Heart left ventricle (tissue), 16 donors: ENCODE data around the gene BTN2A1. TPM values are rescaled to one million over a fixed set of nuclear protein-coding genes. Genes with fewer than 3 reads are reported as not detected.

Experiments
- ATAC-seq, 4 donors: fragments of 200-7000 bp; cut with Tn5 transposase; one replicate each; pipeline ENCODE4 v1.9.1; 2020 to 2022; ENCODE audit warnings: moderate library complexity in 4 of 4, mild to moderate bottlenecking in 3 of 4, moderate number of reproducible peaks in 1 of 4
- DNase-seq, 5 donors: peaks; one replicate each; pipeline ENCODE4 v3.0.0-alpha.2; 2020
- H3K27ac ChIP-seq, 12 donors: fragments of 200-600 bp; sonication (generic) in 4 of 12; one replicate each; pipeline versions ENCODE4 v1.5.0 to v1.8.0; 2016 to 2022; ENCODE audit warnings: mild to moderate bottlenecking in 2 of 12
- H3K27me3 ChIP-seq, 9 donors: fragments of 200-600 bp; sonication (generic) in 2 of 9; one replicate each; pipeline versions ENCODE4 v1.5.1 to v1.8.0; 2016 to 2022; ENCODE audit warnings: mild to moderate bottlenecking in 3 of 9
- H3K36me3 ChIP-seq, 9 donors: fragments of 200-600 bp; sonication (generic) in 2 of 9; one replicate each; pipeline versions ENCODE4 v1.5.0 to v1.8.0; 2018 to 2022; ENCODE audit warnings: mild to moderate bottlenecking in 2 of 9
- H3K4me1 ChIP-seq, 12 donors: fragments of 200-600 bp; sonication (generic) in 4 of 12; one replicate each; pipeline versions ENCODE4 v1.5.0 to v1.8.0; 2016 to 2022; ENCODE audit warnings: mild to moderate bottlenecking in 3 of 12
- H3K4me3 ChIP-seq, 12 donors: fragments of 200-600 bp; sonication (generic) in 4 of 12; one replicate each; pipeline versions ENCODE4 v1.5.0 to v1.8.0; 2017 to 2022; ENCODE audit warnings: mild to moderate bottlenecking in 9 of 12, moderate library complexity in 4 of 12
- H3K9me3 ChIP-seq, 12 donors: fragments of 200-600 bp; sonication (generic) in 4 of 12; one replicate each; pipeline versions ENCODE4 v1.5.0 to v1.8.0; 2016 to 2022; ENCODE audit warnings: mild to moderate bottlenecking in 1 of 12
- CTCF ChIP-seq, 12 donors: fragments of 200-600 bp; sonication (generic) in 4 of 12; IDR thresholded peaks; one replicate each; pipeline versions ENCODE4 v1.5.0 to v1.8.0; 2018 to 2022; ENCODE audit warnings: antibody characterized with exemption in 12 of 12, mild to moderate bottlenecking in 5 of 12
- POLR2A ChIP-seq, 2 donors: fragments of 450-650 bp; IDR thresholded peaks; one replicate each; pipeline ENCODE4 v1.6.1; 2017; ENCODE audit warnings: antibody characterized with exemption in 2 of 2, mild to moderate bottlenecking in 2 of 2, moderate library complexity in 2 of 2
- WGBS, 4 donors: extraction: QIAGEN DNeasy Blood & Tissue Kit in 2 of 4; methylation state at CpG; one replicate each; pipeline versions ENCODE4 v1.1.5 to v1.1.7; 2013 to 2018; 5-methylcytosine and 5-hydroxymethylcytosine counted together
- intact Hi-C, 10 donors: fragments of 100-400 bp; cut with DNase I; formaldehyde crosslinking; loops; one replicate each; pipeline versions ENCODE4 v1.11.1 to v1.14.2; 2022
- polyA plus RNA-seq, 2 donors: library from polyadenylated mRNA; stranded (reverse); fragments of 200-250 nt; gene quantifications; one replicate each; pipeline ENCODE4 v1.2.3, GENCODE V29; 2013
- total RNA-seq, 9 donors: library from RNA; depleted of rRNA in 2 of 9; stranded (reverse); fragments of >200 nt in 2 of 9; fragmentation: NEBNext Ultra II Directional in 3 of 9; extraction: Animal tissue kit (Norgen Biotek cat#: 25700) in 3 of 9; gene quantifications; one replicate each; pipeline versions ENCODE4 v1.1.0 to v1.2.4, GENCODE V29; 2016 to 2023
- donor health status: ischemic (EF 13 %, LVEDD 7.1; RV severe dilation, severe dysfunction).
- donor health status: healthy with polysubstance abuse.
- donor health status: DM: no; HTN: yes; CAD: no.
- donor health status: DM: no; HTN: no; CAD: no.
- donor health status: ischemic (EF 25% LVEDD 6.9; RV normal size, moderate dysfunction).
- donor health status: ischemic (EF 25% LVEDD 5.7; RV mildly dilated, moderate dysfunction).
- donor health status: healthy.
- donor health status: DM: yes; HTN: yes; CAD: no.
- donor health status: ischemic (EF 35%, LVEDD 5.7; RV mildly dilated, moderate dysfunction).
- donor health status: nonischemic (EF 11% LVEDD 7.7; RV severe dilation, severe dysfunction).
- donor health status: DM: yes; HTN: yes; CAD: no.
- donor health status: PGD.
- donor health status: ischemic (EF 29% LVEDD 5.4; RV normal size, mild dysfunction).
- donor health status: nonischemic (EF 23%, LVEDD 6.1; RV moderate dilation, normal function).

The BTN2A1 gene
- total and polyA plus RNA-seq, 11 donors, result 6.6 to 26.7 (median 14.8) TPM

DNA sequence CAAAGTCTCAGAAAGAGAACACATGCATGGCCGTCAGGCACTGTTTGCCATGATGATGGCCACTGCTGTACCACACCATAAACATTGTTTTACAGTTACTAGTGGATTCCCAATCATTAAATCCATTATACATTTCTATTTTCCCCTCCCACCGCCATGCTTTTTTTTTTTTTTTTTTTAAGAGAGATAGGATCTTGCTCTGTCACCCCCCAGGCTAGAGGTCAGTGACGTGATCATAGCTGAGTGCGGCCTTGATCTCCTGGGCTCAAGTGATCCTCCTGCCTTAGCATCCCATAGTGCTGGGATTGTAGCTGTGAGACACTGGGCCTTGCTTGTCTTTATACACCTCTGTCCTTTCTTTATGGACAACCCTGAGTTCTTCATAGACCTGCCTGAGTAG lies 21.7 kb upstream of the BTN2A1 start:
- Histone ChIP-seq H3K4me1 (peaks cover 0 to 17% (median 5%) of the 10 kb centered on the region in 12 donors), H3K27me3 (no peaks in the 10 kb centered on the region), H3K27ac (no peak overlapping the region), H3K9me3 (peaks cover 0 to 12% (median 0%) of the 10 kb centered on the region in 12 donors), H3K36me3 (peaks cover 0 to 5% (median 0%) of the 10 kb centered on the region in 9 donors), H3K4me3 (no peak overlapping the region)
- 97 to 98% (median 98%) methylated on average over 4 of the region's 4 CpGs for WGBS, 4 donors
- intact Hi-C loops, result no loop called here
- TF ChIP-seq POLR2A (IDR thresholded peaks at IDR 0.05), result no peak
- TF ChIP-seq CTCF (IDR thresholded peaks at IDR 0.05), result no peak
- DNase-seq (no peak), ATAC-seq (no peak)

DNA sequence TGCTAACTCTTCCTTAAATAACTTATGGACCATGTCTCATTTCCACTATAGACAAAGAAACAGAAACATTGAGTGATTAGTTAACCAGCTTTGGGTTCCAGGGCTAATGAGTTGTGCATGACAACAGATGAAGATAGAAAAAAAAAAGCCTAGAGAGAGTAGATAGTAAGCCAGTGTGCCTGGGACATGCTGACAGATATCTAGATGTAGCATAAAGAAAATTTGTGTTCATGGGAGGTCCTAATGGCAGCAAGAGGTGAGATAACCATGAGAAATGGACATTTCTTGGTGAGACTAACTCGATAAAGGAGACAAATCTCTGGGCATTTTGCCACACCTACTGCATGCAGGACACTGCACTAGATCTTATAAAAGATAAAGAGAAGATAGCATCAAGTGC lies 20.2 kb upstream of the BTN2A1 start:
- ATAC-seq, result no peak
- H3K27ac ChIP-seq, result no peak overlapping the region
- intact Hi-C loops, result no loop called here
- peaks cover 0 to 12% (median 0%) of the 10 kb centered on the region in 12 donors for H3K9me3 ChIP-seq
- no peak for TF ChIP-seq POLR2A (IDR thresholded peaks at IDR 0.05)
- no peak for TF ChIP-seq CTCF (IDR thresholded peaks at IDR 0.05)
- H3K27me3 ChIP-seq, result no peaks in the 10 kb centered on the region
- H3K4me1 ChIP-seq, result peaks cover 0 to 29% (median 10%) of the 10 kb centered on the region in 12 donors
- no peak overlapping the region for H3K4me3 ChIP-seq
- H3K36me3 ChIP-seq, result no peaks in the 10 kb centered on the region
- WGBS, 4 donors, result 74 to 92% (median 86%) methylated on average over 1 of the region's 1 CpG
- DNase-seq, result no peak

GRCh38 chr6:26438000-26438399 lies 19.8 kb upstream of the BTN2A1 start:
- Histone ChIP-seq H3K27ac (no peak overlapping the region), H3K9me3 (peaks cover 0 to 12% (median 0%) of the 10 kb centered on the region in 12 donors), H3K27me3 (no peaks in the 10 kb centered on the region), H3K4me3 (no peak overlapping the region), H3K36me3 (no peaks in the 10 kb centered on the region), H3K4me1 (peaks cover 0 to 29% (median 10%) of the 10 kb centered on the region in 12 donors)
- 90 to 100% (median 99%) methylated on average over 1 of the region's 1 CpG for WGBS, 4 donors
- intact Hi-C loops, result no loop called here
- DNase-seq, result no peak
- ATAC-seq, result no peak
- no peak for TF ChIP-seq POLR2A (IDR thresholded peaks at IDR 0.05)
- TF ChIP-seq CTCF (IDR thresholded peaks at IDR 0.05), result no peak

DNA sequence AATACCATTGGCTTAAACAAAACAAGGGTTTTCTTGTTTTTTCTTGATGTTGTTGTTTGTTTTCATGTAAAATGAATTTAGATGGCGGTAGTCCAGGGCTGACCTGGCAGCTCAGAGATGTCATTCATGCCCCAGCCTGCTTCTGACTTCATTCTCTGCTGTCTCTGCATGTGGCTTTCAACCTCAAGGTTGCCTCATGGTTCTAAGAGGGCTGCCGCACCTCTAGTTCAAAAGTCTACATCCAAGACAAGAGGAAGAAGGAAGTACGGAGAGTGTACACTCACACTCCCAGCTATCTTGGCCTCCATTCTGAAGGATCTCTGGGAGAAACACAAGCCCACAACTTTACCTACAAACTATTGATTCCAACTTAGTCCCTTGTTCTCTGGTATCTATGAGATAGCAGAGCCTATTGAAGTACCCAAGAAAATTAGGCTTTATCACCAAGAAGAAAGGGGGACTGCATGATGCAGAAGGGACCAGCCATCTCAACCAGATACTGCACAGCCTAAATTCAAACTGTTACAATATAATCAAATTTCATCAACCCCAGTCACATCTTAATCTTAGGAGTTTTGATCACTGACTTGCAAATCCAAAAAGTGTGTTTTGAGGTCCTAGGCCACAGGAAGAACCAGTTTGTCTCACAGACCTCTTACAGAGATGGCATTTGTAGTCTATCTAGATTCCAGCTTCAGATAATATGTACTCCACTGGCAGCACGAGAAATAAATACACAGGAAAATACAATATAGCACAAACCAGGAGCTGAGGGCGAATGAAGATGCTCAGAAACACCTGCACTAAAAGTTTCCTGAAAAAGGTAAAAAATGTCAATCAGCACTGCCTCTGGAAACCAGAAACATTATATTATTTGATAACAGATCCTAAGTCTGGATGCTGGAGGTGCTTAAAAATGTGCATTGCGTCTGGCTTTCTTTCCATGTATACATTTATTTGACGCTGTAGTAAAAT lies 18.3 kb upstream of the BTN2A1 start:
- peak overlapping the region; percentile 67 to 94 (median 80) for H3K27ac ChIP-seq
- H3K4me1 ChIP-seq, result peaks cover 0 to 31% (median 10%) of the 10 kb centered on the region in 12 donors
- H3K27me3 ChIP-seq, result no peaks in the 10 kb centered on the region
- TF ChIP-seq POLR2A (IDR thresholded peaks at IDR 0.05) (no peak), CTCF (IDR thresholded peaks at IDR 0.05) (no peak)
- H3K9me3 ChIP-seq, result peaks cover 0 to 2% (median 0%) of the 10 kb centered on the region in 12 donors
- no peak for DNase-seq
- peak overlapping the region; percentile 22 to 73 (median 62) for H3K4me3 ChIP-seq
- peaks cover 0 to 5% (median 0%) of the 10 kb centered on the region in 9 donors for H3K36me3 ChIP-seq
- 64 to 69% (median 68%) methylated on average over 7 of the region's 7 CpGs for WGBS, 4 donors
- no peak for ATAC-seq
- intact Hi-C loops, result no loop called here
